22Rv1 (cell line): ENCODE results near the gene FAM168B.

Experiments used
- ZFX ChIP-seq: fragments of 450-650 bp; IDR thresholded peaks from 2 replicates; pipeline ENCODE4 v1.6.1; 2017; ENCODE audit warnings: antibody characterized with exemption, borderline replicate concordance
- TF ChIP-seq, protein P1 (sequence below): fragments of 450-650 bp; IDR thresholded peaks from 2 replicates; pipeline ENCODE4 v1.5.1; 2017; ENCODE audit warnings: mild to moderate bottlenecking

DNA sequence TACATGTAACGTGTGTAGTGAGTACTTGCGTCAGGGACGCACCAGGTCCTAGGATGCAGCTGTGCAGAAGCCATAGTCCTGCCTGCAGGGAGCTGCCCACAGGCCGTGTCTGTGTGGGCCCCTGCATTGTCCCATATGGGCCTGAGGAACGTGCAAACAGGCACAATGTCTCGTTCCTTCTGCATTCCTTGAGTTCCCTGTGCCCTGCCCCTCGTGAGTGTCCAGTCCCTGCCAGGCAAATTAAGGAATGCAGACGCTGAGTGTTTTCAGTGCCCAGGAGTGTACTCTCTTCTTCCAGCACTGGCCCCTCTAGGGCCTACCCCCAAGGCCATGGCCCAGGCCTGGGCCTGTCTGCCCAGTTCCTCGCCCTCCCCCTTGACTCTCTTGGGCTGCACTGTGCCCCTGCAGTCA is 61.8 kb downstream of the FAM168B start:
- TF ChIP-seq, protein P1, sequence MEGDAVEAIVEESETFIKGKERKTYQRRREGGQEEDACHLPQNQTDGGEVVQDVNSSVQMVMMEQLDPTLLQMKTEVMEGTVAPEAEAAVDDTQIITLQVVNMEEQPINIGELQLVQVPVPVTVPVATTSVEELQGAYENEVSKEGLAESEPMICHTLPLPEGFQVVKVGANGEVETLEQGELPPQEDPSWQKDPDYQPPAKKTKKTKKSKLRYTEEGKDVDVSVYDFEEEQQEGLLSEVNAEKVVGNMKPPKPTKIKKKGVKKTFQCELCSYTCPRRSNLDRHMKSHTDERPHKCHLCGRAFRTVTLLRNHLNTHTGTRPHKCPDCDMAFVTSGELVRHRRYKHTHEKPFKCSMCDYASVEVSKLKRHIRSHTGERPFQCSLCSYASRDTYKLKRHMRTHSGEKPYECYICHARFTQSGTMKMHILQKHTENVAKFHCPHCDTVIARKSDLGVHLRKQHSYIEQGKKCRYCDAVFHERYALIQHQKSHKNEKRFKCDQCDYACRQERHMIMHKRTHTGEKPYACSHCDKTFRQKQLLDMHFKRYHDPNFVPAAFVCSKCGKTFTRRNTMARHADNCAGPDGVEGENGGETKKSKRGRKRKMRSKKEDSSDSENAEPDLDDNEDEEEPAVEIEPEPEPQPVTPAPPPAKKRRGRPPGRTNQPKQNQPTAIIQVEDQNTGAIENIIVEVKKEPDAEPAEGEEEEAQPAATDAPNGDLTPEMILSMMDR, result no peak
- TF ChIP-seq ZFX, result no peak
